Spleen (tissue), 7 donors: ENCODE data around the gene GALNT18.

ENCODE experiments used
- CTCF ChIP-seq, 11 experiments: fragments of 200-600 bp in 7 of 11; fragments of 450-650 bp in 4 of 11; sonication (generic) in 4 of 11; IDR thresholded peaks in 8 of 11; conservative IDR thresholded peaks in 3 of 11; 1 replicate in 7 of 11; 2 replicates in 4 of 11; pipeline versions ENCODE4 v1.4.0 to v1.8.0; 2016 to 2021; ENCODE audit warnings: antibody characterized with exemption in 11 of 11, inconsistent platforms in 4 of 11, mild to moderate bottlenecking in 1 of 11
- POLR2A ChIP-seq, 3 donors: fragments of 450-650 bp; IDR thresholded peaks; one replicate each; pipeline ENCODE4 v1.5.1; 2017; ENCODE audit warnings: antibody characterized with exemption in 3 of 3, mild to moderate bottlenecking in 1 of 3
- POLR2AphosphoS5 ChIP-seq, 3 donors: sonication (generic); formaldehyde crosslinking; IDR thresholded peaks; one replicate each; pipeline ENCODE4 v1.5.1; 2017; ENCODE audit warnings: antibody characterized with exemption in 3 of 3
- donor health status: DM: no; HTN: no; CAD: no; lungs with moderate emphysema.
- donor health status: DM: no; HTN: no; CAD: no.
- donor health status: DM: no; HTN: no; CAD: no.

DNA sequence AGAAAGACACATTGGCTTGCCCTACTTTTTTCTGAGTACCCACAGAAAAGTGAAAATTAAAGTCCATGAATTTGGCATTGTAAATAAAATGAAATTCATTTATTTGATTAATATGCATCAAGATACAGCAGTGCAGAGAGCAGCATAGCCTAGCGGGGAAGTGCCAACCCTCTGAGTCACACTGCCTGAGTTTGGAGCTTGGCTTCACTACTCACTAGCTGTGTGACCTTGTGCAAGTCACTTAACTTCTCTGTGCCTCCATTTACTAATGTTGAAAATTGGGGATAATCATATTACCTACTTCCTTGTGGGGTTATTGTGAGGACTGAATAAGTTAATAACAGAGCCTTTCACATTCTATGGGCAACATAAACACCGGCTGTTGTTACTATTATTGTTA lies 157.2 kb downstream of the GALNT18 start:
- TF ChIP-seq POLR2AphosphoS5 (IDR thresholded peaks at IDR 0.05), result no peak
- TF ChIP-seq POLR2A (IDR thresholded peaks at IDR 0.05), result no peak
- TF ChIP-seq CTCF (IDR thresholded peaks at IDR 0.05 in 8 of 11, conservative IDR thresholded peaks at IDR 0.05 in 3 of 11), result no peak
